Endothelial cell of umbilical vein (primary cell): ENCODE data around the gene LANCL3. TPM values are rescaled to one million over a fixed set of nuclear protein-coding genes. Genes with fewer than 3 reads are reported as not detected.

Experiments used
- BruUV-seq: library from RNA; stranded (reverse); fragments of 400-500 nt; replicated peaks from 2 replicates; lab custom pipeline; 2021; lab: Mats Ljungman, UMichigan
- CTCF ChIA-PET: fragments of 300-600, 350-600 bp; sonication (Branson Sonifier 250); formaldehyde crosslinking; loops from one replicate; lab custom pipeline; 2021; ENCODE audit warnings: antibody characterized with exemption, inconsistent platforms; lab: Charles Lee
- POLR2A ChIA-PET: fragments of 300-600, 350-600 bp; sonication (Branson Sonifier 250); formaldehyde crosslinking; loops from one replicate; lab custom pipeline; 2021; ENCODE audit warnings: antibody characterized with exemption, inconsistent platforms; lab: Charles Lee
- DNase-seq: peaks from one replicate; pipeline ENCODE4 v3.0.0-alpha.2; 2011; ENCODE audit warnings: low read depth, low spot score
- FAIRE-seq: peaks from 2 replicates; lab custom pipeline; 2011; peaks lifted over from hg19 to GRCh38; lab: Jason Lieb, UNC
- H2AFZ ChIP-seq: 2 replicates; pipeline ENCODE4 v1.6.0; 2012; ENCODE audit warnings: low read depth, low read length, control low read depth, inconsistent platforms
- H3K27ac ChIP-seq: 2 replicates; pipeline ENCODE4 v1.5.1; 2011; ENCODE audit warnings: low read depth, mild to moderate bottlenecking, control low read depth, low read length, moderate library complexity; ENCODE audit not compliant: insufficient read depth
- H3K27me3 ChIP-seq, 2 experiments: 2 replicates each; pipeline versions ENCODE4 v1.6.0 to v1.6.1; 2011; ENCODE audit warnings: low read length in 2 of 2, mixed read lengths in 1 of 2; ENCODE audit not compliant: control insufficient read depth in 2 of 2, insufficient read depth in 2 of 2
- H3K36me3 ChIP-seq, 2 experiments: 2 replicates in 1 of 2; 3 replicates in 1 of 2; pipeline ENCODE4 v1.5.1; 2011; ENCODE audit warnings: low read length in 2 of 2, mild to moderate bottlenecking in 1 of 2, moderate library complexity in 1 of 2; ENCODE audit not compliant: control insufficient read depth in 2 of 2, insufficient read depth in 2 of 2; ENCODE audit errors: extremely low read depth in 1 of 2
- H3K4me1 ChIP-seq: 3 replicates; pipeline ENCODE4 v1.5.1; 2011; ENCODE audit warnings: mild to moderate bottlenecking, low read length; ENCODE audit not compliant: control insufficient read depth, insufficient read depth; ENCODE audit errors: extremely low read depth
- H3K4me2 ChIP-seq: 2 replicates; pipeline ENCODE4 v1.6.1; 2011; ENCODE audit warnings: low read length, control low read depth, mixed read lengths; ENCODE audit not compliant: insufficient read depth
- H3K4me3 ChIP-seq, 3 experiments: fragments of 200-600 bp in 1 of 3; sonication (generic), shearing (Covaris generic) in 1 of 3; replicated peaks in 1 of 3; 2 replicates each; pipeline ENCODE4 v1.5.1; 2011 to 2016; ENCODE audit warnings: control low read depth in 3 of 3, low read length in 3 of 3, mild to moderate bottlenecking in 2 of 3, inconsistent platforms in 1 of 3, low read depth in 1 of 3, moderate library complexity in 1 of 3; ENCODE audit not compliant: insufficient read depth in 1 of 3
- H3K79me2 ChIP-seq: 2 replicates; pipeline ENCODE4 v1.6.0; 2012; ENCODE audit warnings: low read length, inconsistent platforms; ENCODE audit not compliant: control insufficient read depth, insufficient read depth
- H3K9ac ChIP-seq: replicated peaks from 2 replicates; pipeline ENCODE3; 2011; ENCODE audit warnings: low read length, control low read depth; ENCODE audit not compliant: insufficient read depth; ENCODE audit errors: extremely low read depth
- H3K9me1 ChIP-seq: replicated peaks from 3 replicates; pipeline ENCODE4 v1.6.0; 2011; ENCODE audit warnings: mild to moderate bottlenecking, low read length; ENCODE audit not compliant: control insufficient read depth, insufficient read depth; ENCODE audit errors: extremely low read depth
- H3K9me3 ChIP-seq: replicated peaks from 2 replicates; pipeline ENCODE4 v1.5.1; 2012; ENCODE audit warnings: low read length, inconsistent platforms; ENCODE audit not compliant: control insufficient read depth, insufficient read depth
- H4K20me1 ChIP-seq: replicated peaks from 2 replicates; pipeline ENCODE3; 2011; ENCODE audit warnings: mild to moderate bottlenecking, low read length; ENCODE audit not compliant: control insufficient read depth, insufficient read depth; ENCODE audit errors: extremely low read depth
- CTCF ChIP-seq, 2 donors: IDR thresholded peaks; 1 replicate in 1 of 2; 2 replicates in 1 of 2; pipeline ENCODE4 v1.5.1; 2011; ENCODE audit warnings: low read length in 2 of 2, mild to moderate bottlenecking in 2 of 2, moderate library complexity in 2 of 2, control low read depth in 1 of 2, inconsistent platforms in 1 of 2, low read depth in 1 of 2; ENCODE audit not compliant: insufficient read depth in 1 of 2; ENCODE audit errors: extremely low read depth in 1 of 2
- EZH2 ChIP-seq: IDR thresholded peaks from 2 replicates; pipeline ENCODE4 v1.6.1; 2012; ENCODE audit warnings: borderline replicate concordance, low read depth, mild to moderate bottlenecking, moderate library complexity, low read length, inconsistent platforms; ENCODE audit not compliant: severe bottlenecking
- FOS ChIP-seq: IDR thresholded peaks from 2 replicates; pipeline ENCODE4 v1.6.1; 2011; ENCODE audit warnings: mild to moderate bottlenecking, low read length, moderate library complexity, borderline replicate concordance; ENCODE audit not compliant: insufficient read depth
- GATA2 ChIP-seq: IDR thresholded peaks from 2 replicates; pipeline ENCODE4 v1.7.0; 2011; ENCODE audit warnings: low read depth, mild to moderate bottlenecking, moderate library complexity, mixed read lengths, low read length; ENCODE audit not compliant: insufficient read length, insufficient read depth
- JUN ChIP-seq: IDR thresholded peaks from 2 replicates; pipeline ENCODE4 v1.6.1; 2011; ENCODE audit warnings: borderline replicate concordance, low read depth; ENCODE audit not compliant: insufficient read length, insufficient read depth
- MAX ChIP-seq: IDR thresholded peaks from 2 replicates; pipeline ENCODE4 v1.6.1; 2011; ENCODE audit not compliant: insufficient read depth, insufficient read length
- MYC ChIP-seq: IDR thresholded peaks from one replicate; pipeline ENCODE4 v1.6.1; 2011; ENCODE audit warnings: mild to moderate bottlenecking, low read depth, low read length
- POLR2A ChIP-seq: IDR thresholded peaks from 2 replicates; pipeline ENCODE4 v1.6.1; 2012; ENCODE audit warnings: low read depth, mild to moderate bottlenecking, control low read depth, low read length
- POLR2AphosphoS5 ChIP-seq: IDR thresholded peaks from 2 replicates; pipeline ENCODE4 v1.6.1; 2012; ENCODE audit warnings: low read depth, mild to moderate bottlenecking, control low read depth, low read length, moderate library complexity; ENCODE audit not compliant: insufficient read depth
- dilution Hi-C: fragments of 300-500 bp; cut with MboI; formaldehyde crosslinking; loops from one replicate; pipeline ENCODE4 v1.15.0; 2019; ENCODE audit warnings: low sequenced_read_pairs; ENCODE audit not compliant: extremely low pct_ligation_motif_present
- intact Hi-C: fragments of 100-400 bp; cut with micrococcal nuclease; formaldehyde crosslinking; loops from one replicate; pipeline ENCODE4 v1.10.0; 2022
- polyA plus RNA-seq, 4 experiments: library from polyadenylated mRNA; depleted of rRNA in 3 of 4; stranded (reverse) in 3 of 4; unstranded in 1 of 4; fragments of >200 nt; gene quantifications; 2 replicates each; pipeline versions ENCODE4 v1.2.1 to v1.2.3, GENCODE V29; 2011 to 2012; ENCODE audit warnings: missing spikeins in 1 of 4
- total RNA-seq: library from RNA; stranded (reverse); gene quantifications from 2 replicates; pipeline ENCODE4 v1.2.3, GENCODE V29; 2021

LANCL3 gene
- total and polyA plus RNA-seq, 2 donors (not counting 3 experiments of a cell fraction or from before 2014, with no cell fraction given), result 0.12 to 1.5 TPM

- FAIRE-seq (no peak), DNase-seq (no peak)
- no peaks in the 10 kb centered on the region for H3K9me1 ChIP-seq
- no peaks in the 10 kb centered on the region for H3K79me2 ChIP-seq
- no peaks in the 10 kb centered on the region for H3K36me3 ChIP-seq
- intact Hi-C loops (no loop called here), dilution Hi-C loops (no loop called here)
- no TSS peak for BruUV-seq
- H3K27me3 ChIP-seq, result no peaks in the 10 kb centered on the region
- no peaks in the 10 kb centered on the region for H3K4me1 ChIP-seq
- H3K4me2 ChIP-seq, result no peak overlapping the region
- no peak overlapping the region for H3K27ac ChIP-seq
- ChIA-PET POLR2A (no interaction called here), CTCF (no interaction called here)
- H3K9ac ChIP-seq, result no peak overlapping the region
- H3K9me3 ChIP-seq, result no peaks in the 10 kb centered on the region
- H4K20me1 ChIP-seq, result no peaks in the 10 kb centered on the region
- H3K4me3 ChIP-seq, result no peak overlapping the region
- no peak for TF ChIP-seq CTCF (IDR thresholded peaks at IDR 0.05; ENCODE audit: extremely low read depth in 1 of 2, insufficient read depth in 1 of 2, low read depth in 1 of 2, low read length in 2 of 2)
- TF ChIP-seq FOS, result no peak
- TF ChIP-seq GATA2, result no peak
- TF ChIP-seq MAX, result no peak
- no peak for TF ChIP-seq POLR2A
- TF ChIP-seq EZH2, result no peak
- no peak for TF ChIP-seq POLR2AphosphoS5
- no peak for TF ChIP-seq JUN
- TF ChIP-seq MYC, result no peak
- no peak overlapping the region for H2AFZ ChIP-seq
These were observed 87.6 kb downstream of the LANCL3 start for GRCh38 chrX:37659047-37659446.
